NCI-H69 (cell line): ENCODE measurements around the gene ATP8A2.

ENCODE experiments used
- DNase-seq: peaks from one replicate; lab custom pipeline; 2025; lab: John Stamatoyannopoulos, UW

The ATP8A2 gene

DNA sequence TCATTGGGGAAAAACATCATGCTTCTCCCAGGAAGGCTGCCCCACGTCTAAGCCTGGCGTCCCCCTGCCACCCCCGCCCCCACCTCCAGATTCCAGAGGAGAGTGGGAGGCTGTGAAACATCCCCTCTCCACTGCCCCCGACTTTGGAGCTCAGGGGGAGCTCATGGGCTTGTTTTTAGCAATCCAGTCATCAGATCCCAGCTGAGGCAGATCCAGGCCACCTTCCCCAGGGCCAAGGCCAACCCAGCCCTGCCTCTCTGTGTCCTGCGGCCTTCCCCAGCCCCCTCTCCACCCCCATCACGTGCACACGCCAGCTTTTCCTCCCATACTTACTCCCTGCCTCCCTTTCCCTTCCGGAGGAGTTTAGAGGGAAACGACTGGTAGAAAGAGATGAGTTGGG lies 641.2 kb downstream of the ATP8A2 start:
- no peak for DNase-seq

DNA sequence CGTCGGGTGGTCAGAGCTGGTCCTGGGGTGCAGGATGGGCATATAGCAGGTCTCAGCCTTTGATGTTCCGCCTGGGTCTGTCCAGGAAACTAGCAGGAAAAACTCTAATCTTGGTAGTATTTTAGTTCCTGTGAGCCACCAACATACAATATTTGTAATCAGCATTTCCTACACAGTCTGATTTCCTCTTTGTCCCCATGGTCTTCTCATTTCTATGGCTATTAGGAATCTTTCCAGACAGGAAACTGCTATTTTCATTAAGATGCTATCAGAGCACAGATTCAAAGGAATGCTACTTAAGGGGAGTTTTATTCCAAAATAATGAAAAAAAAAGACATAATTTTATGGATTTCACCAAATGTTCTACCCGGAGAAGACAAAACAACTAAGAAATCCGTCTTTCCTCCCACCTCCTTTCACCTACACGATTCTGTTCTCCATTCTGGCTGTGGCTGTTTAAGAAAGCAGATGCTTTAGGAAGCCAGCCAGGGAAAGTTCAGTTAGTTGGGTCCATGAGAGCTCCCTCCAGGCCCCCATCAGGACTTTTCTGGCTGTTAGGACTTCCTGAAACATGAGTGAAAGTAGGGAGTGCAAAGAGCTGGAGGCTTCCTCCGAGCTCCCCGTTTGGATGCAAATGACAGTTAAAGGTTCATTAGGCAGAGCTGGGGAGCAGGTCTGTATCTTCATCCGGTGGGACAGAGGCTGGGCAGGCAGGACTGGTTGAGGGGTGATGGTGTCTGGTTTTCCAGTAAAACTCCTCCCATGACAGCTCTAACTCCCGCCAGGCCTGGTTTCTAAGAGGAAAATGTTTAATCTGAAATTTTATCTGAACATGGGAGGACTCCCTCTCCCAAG lies 643.7 kb downstream of the ATP8A2 start:
- no peak for DNase-seq

DNA sequence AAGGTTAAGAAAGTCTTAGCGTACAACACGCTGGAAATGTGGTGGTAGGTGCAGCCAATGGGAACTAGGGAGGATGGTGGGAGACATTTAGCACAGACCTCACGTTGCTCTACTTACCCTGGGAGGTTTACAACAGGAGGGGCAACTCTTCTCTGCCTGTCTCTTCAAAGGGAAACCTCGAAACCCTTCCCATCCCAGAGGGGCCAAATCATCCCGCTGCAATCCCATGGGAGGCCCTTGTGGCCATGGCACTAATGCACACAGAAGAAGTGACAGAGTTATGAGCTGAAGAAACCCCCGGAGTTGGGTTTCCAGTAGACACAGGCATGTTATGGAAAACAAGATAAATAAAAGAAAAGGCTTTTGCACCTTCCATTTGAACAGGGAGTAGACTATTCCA lies 644.4 kb downstream of the ATP8A2 start:
- DNase-seq, result no peak

DNA sequence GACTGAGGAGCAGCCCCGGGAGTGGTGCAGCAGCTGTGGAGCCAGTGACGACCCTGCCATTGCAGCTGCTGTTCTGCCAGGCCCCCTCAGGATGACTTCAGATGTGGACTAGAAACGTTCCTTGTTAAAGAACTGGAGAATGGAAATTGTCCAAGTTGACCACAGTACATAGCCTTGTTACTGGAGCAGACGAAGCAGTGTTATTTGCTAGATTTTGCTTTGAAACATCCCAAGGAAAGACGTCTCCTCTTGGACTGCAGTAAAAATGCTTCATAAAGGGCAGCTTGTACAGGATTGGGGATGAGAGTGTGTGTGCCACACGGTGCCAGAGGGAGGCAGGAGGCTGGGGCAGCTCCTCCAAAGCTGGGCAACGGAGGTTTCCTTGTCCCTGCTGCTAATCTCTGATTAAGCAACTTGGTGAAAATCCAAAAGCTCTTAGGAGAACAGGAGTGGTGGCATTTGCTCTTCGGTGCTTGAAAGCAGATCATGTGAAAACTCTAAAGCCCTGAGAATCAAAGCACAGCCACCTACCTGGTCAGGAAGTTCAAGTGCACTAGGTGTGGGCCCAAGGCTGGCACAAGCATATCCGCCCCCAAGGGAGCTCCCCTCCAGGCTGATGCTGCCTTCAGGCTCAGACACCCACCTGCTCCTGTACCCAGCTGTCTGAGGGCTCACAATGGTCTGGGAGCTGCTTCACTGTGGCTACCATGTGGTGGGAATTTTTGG lies 645.6 kb downstream of the ATP8A2 start:
- DNase-seq, result no peak

DNA sequence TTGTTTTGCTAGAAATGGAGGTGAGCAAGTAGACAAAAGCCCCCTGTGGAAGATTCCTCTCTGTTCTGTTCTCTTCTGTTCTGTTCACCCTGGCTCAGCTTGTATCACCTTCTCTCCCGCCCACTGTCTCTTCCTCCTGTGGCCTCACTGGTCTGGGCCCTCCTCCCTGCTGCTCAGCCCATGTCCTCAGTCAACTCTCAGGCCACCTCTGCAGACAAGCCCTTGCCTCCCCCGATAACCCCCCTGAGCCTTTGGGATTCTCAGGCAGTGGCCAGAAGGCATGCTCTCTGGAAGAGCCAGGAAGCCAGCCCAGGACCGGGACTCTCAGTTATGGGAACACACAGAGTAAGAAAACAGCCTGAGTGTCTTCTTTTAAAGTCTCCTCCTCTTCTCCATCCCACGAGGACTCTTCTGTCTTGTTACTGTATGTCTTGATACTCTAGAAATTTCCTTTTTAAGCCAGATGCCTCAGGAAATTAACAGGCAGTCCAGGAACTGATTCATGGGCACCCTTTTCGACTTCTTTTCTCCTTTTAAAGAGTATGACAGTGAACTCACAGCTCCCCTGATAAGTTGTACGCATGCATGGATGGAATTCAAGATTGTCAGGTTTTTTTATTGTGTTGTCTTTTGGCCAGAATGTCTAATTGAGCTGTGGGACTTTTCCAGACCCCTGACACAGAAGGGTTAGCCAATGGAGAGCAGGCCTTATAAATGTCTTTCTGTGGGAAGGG lies 646.3 kb downstream of the ATP8A2 start:
- no peak for DNase-seq

DNA sequence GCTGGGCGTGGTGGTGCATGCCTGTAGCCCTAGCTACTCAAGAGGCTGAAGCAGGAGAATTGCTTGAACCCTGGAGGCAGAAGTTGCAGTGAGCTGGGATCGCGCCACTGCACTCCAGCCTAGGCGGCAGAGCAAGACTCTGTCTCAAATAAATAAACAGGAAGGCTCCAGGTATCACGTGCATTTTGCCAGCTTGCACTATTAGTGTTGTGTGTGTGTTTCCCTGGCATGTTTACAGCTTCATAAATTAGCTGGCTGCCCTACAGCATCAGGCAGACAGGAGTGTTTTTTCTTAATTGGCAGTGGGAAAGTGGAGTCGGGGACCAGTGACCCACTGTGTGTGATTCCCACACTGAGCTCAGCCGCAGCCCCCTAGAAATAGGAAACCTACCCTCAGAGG lies 647.5 kb downstream of the ATP8A2 start:
- no peak for DNase-seq

DNA sequence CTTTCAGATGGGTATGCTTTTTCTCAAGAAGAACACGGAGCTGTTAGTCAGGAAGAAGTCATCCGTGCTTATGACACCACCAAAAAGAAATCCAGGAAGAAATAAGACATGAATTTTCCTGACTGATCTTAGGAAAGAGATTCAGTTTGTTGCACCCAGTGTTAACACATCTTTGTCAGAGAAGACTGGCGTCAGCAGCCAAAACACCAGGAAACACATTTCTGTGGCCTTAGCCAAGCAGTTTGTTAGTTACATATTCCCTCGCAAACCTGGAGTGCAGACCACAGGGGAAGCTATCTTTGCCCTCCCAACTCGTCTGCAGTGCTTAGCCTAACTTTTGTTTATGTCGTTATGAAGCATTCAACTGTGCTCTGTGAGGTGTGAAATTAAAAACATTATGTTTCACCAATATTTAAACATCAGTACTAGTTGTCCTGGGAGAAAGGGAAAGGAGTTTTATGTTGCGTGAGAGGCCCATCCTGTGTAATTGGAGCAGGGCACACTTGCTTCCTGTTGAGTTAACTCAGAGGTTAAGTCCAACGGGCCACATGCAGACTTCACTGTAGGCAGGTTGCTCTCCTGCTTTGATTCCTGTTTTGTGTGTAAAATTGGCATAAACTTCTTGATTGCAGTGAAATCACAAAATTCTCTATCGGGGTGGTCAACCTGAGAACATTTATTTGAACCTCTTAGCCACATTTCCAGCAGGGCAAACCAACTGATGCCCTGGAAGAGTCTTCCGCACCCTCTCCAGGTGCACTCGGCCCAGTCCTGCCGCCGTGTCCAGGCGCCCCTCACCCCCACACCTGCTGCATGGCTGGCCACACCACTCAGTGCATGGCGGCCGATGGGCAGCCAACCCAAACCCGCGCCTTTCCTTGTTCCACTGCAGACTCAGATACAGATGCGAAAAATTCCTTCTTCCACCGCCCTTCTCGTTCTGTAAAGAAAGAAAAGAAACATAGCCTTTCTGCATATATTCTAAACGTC lies 648.4 kb downstream of the ATP8A2 start:
- DNase-seq, result no peak

DNA sequence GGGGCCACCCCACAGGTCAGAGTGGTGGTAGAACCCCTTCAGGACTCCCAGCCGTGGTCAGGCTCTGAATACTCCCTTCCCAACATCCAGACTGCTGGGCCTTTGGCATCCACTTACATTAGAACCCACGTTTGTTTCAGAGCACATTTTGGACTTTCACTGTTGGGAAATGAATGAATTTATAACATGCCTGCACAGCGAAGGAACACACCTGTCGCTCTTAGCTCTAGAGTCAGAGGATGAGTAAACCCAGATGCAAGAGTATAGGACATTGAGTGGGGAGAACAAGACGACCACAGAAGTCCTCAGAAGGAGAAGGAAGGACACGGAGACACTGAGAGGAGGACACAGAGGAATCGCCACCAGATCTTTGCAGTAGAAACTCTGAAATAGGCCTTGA lies 649.1 kb downstream of the ATP8A2 start:
- no peak for DNase-seq

DNA sequence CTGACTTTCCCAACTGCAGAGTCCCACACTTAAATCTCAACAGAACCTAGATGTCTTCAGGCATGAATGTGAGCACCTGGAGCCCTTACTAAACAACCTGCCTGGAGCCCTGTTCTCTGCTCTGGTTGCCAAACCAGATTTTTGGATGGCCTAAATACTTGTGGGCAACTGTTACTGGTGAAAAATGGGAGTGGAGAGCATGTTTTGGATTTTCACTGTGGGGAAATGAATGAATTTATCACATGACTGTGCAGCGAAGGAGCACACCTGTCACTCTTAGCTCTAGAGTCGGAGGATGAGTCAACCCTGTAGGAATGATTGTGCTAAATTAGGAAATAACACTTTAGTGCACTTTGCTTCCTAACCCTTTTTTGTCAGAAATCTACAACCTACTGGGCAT lies 649.7 kb downstream of the ATP8A2 start:
- no peak for DNase-seq

DNA sequence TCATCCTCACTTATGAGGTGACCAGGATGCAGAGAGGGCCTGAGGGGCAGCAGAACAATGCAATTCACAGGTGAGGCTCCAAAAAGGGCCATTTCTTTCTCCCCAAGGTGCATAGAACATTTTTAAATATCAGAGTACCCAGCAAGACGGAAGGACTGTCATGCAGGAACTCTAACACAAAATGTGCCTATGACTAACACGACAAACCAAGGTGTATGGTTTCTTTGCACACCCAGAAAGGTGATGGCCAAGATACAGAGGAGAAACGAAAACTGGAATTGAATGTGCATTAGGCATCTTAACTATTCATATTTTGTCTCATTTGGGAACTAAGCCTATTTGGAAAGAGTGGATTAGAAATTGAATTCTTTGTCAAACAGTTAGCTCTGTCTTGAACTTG lies 650.2 kb downstream of the ATP8A2 start:
- no peak for DNase-seq

DNA sequence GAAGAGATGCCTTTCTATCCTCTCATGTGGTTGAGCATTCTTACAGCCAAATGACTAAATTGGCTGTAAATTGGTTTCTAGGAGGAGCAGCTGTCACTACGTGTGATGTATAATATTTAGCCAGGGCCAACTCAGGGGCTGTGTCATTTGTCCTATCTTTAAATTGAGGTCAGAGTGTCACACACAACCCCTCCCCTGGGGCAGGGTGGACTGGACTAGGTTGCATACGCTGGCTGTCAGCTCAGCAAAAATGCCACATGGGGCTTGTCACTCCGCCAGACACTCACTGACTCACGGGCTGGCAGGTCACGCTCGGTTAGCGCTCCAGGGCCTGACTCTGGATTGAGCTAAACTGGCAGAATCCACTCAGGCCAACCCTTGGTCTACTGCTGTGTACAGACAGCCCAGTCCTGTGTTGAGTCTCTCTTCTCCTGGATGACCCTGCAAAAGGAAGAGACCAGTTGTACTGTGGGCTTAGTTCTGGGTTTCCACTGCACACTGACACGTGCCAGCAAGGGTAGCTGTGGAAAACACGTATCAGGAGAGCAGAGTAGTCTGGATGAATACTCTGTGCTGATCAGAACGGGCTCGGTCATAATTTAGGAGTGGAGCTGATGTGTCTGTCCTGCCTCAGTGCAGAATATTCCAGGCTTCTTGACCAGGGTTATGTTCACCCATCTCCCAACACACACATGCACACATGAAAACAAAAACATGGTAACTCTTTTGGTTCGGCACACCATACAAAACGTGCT lies 650.9 kb downstream of the ATP8A2 start:
- no peak for DNase-seq

DNA sequence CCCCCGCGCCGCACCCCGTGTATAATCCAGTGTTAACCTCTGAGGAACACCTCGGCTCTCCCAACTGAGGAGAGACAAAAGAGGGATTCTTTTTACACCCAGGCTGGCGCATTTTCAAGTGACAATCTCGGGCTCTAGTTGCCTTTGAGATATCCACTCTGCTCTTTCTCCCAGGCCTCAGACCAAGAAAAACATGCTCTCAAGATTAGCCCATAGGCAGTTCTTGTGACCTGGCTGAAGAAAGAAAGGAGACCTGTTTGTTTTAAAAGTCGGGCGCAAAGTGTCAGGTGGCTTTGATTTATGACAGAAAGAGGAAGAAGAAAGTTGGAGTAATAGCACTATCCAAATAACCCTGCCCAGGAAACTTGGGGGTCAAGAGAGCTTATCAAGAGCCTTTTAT lies 652.8 kb downstream of the ATP8A2 start:
- DNase-seq, result no peak

DNA sequence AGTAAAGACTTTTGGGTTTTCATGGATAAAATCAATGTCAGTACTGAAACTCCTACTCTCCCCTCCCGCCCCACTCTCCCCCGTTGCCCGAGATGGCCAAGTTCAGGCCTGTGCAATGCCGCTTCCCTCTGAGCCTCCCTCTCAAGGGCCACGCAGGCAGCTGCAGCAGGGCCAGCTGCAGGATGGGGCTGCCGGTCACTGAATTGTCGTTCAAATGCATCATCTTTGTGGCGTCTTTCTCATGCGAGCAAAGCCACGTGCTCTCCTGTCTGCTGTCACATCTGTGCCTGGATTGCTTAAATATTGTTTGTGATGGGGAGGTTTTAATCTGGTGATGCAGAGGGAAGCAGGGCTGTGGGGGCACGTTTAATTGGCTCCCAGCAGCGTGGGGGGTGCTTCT lies 653.4 kb downstream of the ATP8A2 start:
- no peak for DNase-seq

DNA sequence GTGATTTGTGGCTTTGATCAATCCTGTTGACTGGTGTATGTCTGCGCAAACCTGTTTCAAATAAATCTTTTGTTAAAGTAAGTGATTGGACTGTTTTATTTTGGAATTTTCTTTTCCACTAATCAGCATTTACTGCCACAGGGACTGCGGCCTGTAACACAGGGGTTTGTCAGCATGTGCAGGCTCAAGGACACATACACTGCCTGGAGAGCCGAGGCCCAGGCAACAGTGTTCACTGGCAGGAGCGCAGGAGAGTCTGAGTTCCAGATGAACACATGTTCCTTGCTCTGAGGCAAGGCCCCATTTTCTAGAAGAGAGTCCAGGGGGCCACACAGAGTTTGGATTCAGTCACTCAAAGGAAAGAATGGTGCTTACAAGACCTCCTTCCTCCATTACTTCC lies 654.0 kb downstream of the ATP8A2 start:
- DNase-seq, result no peak

DNA sequence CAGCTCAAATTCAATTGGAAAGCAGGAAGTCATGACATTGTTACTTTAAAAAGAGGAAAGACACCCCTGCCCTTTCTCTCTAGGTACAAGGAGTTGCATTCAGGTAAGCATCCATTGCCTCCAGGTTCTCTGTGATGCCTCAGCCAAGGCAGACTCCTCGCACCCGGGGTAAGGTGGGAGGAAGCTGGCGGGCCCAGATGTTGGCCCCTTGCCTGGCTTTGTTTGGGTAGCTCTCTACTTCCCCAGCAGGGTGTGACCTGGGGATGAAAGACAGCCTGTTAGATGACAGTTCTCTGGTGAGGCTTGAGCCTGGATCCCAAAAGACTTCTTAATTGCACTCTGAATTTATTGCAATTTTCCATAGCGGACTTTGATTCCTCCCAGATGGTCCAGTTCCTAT lies 654.4 kb downstream of the ATP8A2 start:
- no peak for DNase-seq

DNA sequence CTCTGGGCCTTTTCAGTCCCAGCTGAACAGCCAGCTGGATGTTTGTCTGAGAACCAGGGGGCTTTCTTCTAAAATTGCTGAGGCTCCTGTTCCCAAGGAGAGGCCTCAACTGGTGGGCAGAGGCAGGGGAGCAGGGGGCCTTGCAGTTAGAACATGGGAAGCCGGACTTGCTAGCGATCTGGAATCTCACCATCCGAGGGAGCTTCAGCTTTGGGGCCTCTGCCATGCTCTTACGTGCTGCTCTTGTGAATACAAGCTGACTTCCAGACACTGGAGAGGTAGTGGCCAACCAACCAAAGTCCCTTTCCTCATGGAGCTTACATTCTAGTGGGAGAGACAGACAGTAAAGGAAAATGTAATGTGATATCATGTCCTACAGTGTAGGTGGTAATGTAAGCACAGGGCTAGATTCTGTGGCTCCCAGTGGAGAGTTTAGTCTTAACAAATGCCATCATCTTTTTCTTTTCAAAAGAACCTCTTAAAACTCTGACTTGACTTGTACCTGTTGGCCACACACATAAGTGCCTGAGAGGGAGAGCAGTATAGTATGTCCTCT lies 657.9 kb downstream of the ATP8A2 start:
- no peak for DNase-seq

DNA sequence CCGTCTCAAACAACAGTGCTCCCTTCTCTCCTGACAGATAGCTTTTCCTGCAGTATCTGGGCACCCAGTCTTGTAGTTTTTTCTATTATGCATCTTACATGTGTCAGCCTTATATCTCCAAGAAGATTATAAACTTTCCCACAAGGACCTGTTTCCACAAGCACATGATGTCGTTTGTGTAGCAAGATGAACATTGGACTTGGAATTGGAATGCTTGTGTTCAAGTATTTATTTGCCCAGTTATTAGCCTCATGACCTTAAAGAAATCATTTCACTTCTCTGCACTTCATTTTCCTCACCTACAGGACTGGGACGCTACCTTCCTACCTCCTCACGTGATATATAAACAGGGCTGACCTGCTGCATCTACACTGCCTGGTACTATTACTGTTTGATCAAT lies 658.6 kb downstream of the ATP8A2 start:
- DNase-seq, result no peak

DNA sequence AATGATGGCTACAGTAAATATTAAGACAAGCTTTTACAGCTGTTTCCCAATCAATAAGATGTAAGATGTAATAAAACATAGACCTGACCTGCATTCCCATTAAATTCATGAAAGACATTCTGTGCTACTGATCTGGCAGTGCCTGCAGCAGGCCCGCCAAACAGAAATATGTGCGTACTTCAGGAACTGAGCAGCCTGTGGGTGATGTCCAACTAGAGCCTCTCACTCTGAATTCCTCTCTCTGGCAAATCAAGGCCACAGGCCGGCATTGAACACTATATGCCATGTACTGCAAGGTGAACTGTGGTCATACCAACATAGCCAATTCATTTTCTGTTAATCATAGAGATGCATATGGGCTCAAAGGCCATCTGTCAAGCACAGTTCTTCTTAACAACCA lies 662.2 kb downstream of the ATP8A2 start:
- no peak for DNase-seq

DNA sequence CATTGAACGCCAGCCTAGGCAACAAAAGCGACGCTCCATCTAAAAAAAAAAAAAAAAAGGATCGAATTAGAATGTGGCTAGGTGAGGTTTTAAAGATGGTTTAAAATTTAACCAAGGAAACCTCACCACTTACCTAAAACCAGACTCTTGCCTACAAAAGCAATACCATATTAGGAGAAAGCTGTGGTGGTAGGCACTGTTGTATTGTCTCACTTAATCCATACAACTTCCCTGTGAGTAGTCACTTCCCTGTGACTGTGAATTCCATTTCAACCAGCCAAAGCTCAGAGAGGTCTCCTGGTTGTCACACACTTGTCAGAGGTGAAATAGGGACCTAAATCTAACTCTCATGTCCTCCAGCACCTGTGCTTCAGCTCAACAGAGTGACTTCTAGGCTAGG lies 664.6 kb downstream of the ATP8A2 start:
- no peak for DNase-seq

DNA sequence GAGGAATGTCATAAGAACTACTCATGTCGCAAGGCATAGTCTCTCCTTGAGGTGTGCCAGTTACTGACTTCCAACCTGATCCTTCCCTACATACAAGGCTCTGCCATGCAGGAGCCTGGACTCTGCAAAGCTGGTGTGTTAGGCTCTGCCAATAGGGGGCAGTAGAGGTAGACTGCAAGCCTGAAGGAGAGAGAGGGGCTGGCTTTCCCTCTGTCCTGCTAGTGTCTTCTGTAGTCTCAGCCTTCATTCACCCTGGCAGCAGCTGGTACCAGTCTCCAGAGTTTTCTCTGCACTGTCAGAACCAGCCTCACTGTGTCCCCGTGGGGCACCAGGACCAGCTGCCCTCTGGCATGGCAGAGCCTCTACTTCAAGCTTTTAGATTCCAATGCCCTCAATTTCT lies 665.5 kb downstream of the ATP8A2 start:
- DNase-seq, result peak; percentile 22
